H9 (cell line): Measurements from ENCODE around the gene ERCC4. TPM values are rescaled to one million over a fixed set of nuclear protein-coding genes. Genes with fewer than 3 reads are reported as not detected.

ENCODE experiments used
- DNase-seq: peaks from one replicate; pipeline ENCODE4 v3.0.0-alpha.2; 2017
- H2AFZ ChIP-seq: one replicate; pipeline ENCODE4 v1.6.1; 2013; ENCODE audit warnings: mild to moderate bottlenecking, low read length, control low read depth, moderate library complexity
- H2AK5ac ChIP-seq: 2 replicates; pipeline ENCODE4 v1.6.1; 2013; ENCODE audit warnings: low read length, control low read depth, mixed read lengths; ENCODE audit not compliant: insufficient read length
- H2BK120ac ChIP-seq: one replicate; pipeline ENCODE4 v1.6.1; 2013; ENCODE audit warnings: low read depth, mild to moderate bottlenecking, low read length, control low read depth, inconsistent platforms; ENCODE audit not compliant: poor library complexity, severe bottlenecking
- H2BK12ac ChIP-seq: 2 replicates; pipeline ENCODE4 v1.6.1; 2013; ENCODE audit warnings: low read length, control low read depth, mixed read lengths, low read depth; ENCODE audit not compliant: insufficient read length
- H2BK15ac ChIP-seq: 2 replicates; pipeline ENCODE4 v1.6.1; 2013; ENCODE audit warnings: low read depth, low read length, control low read depth
- H2BK20ac ChIP-seq: one replicate; pipeline ENCODE4 v1.6.1; 2013; ENCODE audit warnings: low read depth, mild to moderate bottlenecking, low read length, control low read depth, inconsistent platforms; ENCODE audit not compliant: poor library complexity, severe bottlenecking
- H2BK5ac ChIP-seq: 2 replicates; pipeline ENCODE4 v1.6.1; 2013; ENCODE audit warnings: low read length, control low read depth, mixed read lengths; ENCODE audit not compliant: insufficient read length
- H3K14ac ChIP-seq: 2 replicates; pipeline ENCODE4 v1.6.1; 2013; ENCODE audit warnings: low read length, control low read depth; ENCODE audit not compliant: insufficient read depth
- H3K18ac ChIP-seq: 2 replicates; pipeline ENCODE4 v1.6.1; 2013; ENCODE audit warnings: low read depth, mild to moderate bottlenecking, mixed read lengths, low read length, control low read depth; ENCODE audit not compliant: insufficient read length
- H3K23ac ChIP-seq: 2 replicates; pipeline ENCODE4 v1.6.1; 2013; ENCODE audit warnings: low read length, control low read depth, mixed read lengths, low read depth; ENCODE audit not compliant: insufficient read length
- H3K23me2 ChIP-seq: 2 replicates; pipeline ENCODE4 v1.6.1; 2013; ENCODE audit warnings: low read depth, mild to moderate bottlenecking, mixed read lengths, low read length, control low read depth; ENCODE audit not compliant: insufficient read length, poor library complexity, severe bottlenecking
- H3K27ac ChIP-seq: 2 replicates; pipeline ENCODE4 v1.5.1; 2013; ENCODE audit warnings: low read length, control low read depth, mixed read lengths, low read depth; ENCODE audit not compliant: insufficient read length
- H3K27me3 ChIP-seq: 2 replicates; pipeline ENCODE4 v1.6.1; 2013; ENCODE audit warnings: low read length, control low read depth, inconsistent platforms; ENCODE audit not compliant: insufficient read depth
- H3K4ac ChIP-seq: 2 replicates; pipeline ENCODE4 v1.6.1; 2013; ENCODE audit warnings: low read depth, mild to moderate bottlenecking, control low read depth, inconsistent platforms, low read length, moderate library complexity
- H3K4me1 ChIP-seq: 2 replicates; pipeline ENCODE4 v1.6.1; 2013; ENCODE audit warnings: low read length, control low read depth, inconsistent platforms; ENCODE audit not compliant: insufficient read depth
- H3K4me2 ChIP-seq: 2 replicates; pipeline ENCODE4 v1.6.1; 2013; ENCODE audit warnings: low read length, control low read depth, mixed read lengths; ENCODE audit not compliant: insufficient read length, insufficient read depth
- H3K56ac ChIP-seq: 2 replicates; pipeline ENCODE4 v1.6.1; 2013; ENCODE audit warnings: low read depth, mild to moderate bottlenecking, mixed read lengths, low read length, control low read depth; ENCODE audit not compliant: insufficient read length
- H3K79me1 ChIP-seq: 2 replicates; pipeline ENCODE4 v1.6.1; 2013; ENCODE audit warnings: low read depth, mild to moderate bottlenecking, moderate library complexity, low read length, control low read depth, inconsistent platforms; ENCODE audit not compliant: insufficient read depth, poor library complexity, severe bottlenecking
- H3K79me2 ChIP-seq: 2 replicates; pipeline ENCODE4 v1.6.1; 2013; ENCODE audit warnings: low read length, control low read depth, inconsistent platforms; ENCODE audit not compliant: insufficient read depth
- H3K9ac ChIP-seq: 2 replicates; pipeline ENCODE4 v1.6.1; 2013; ENCODE audit warnings: low read length, control low read depth, mixed read lengths; ENCODE audit not compliant: insufficient read length; ENCODE audit errors: extremely low read depth
- H3K9me3 ChIP-seq: one replicate; pipeline ENCODE4 v1.6.1; 2013; ENCODE audit warnings: low read depth, low read length, inconsistent platforms; ENCODE audit not compliant: control insufficient read depth
- H3T11ph ChIP-seq: one replicate; pipeline ENCODE4 v1.6.1; 2013; ENCODE audit warnings: mild to moderate bottlenecking, low read length, control low read depth, inconsistent platforms
- H4K20me1 ChIP-seq: one replicate; pipeline ENCODE4 v1.6.1; 2013; ENCODE audit not compliant: control insufficient read depth, insufficient read length, insufficient read depth
- H4K5ac ChIP-seq: 2 replicates; pipeline ENCODE4 v1.6.1; 2013; ENCODE audit warnings: low read depth, mild to moderate bottlenecking, mixed read lengths, low read length, control low read depth; ENCODE audit not compliant: insufficient read length
- H4K8ac ChIP-seq: replicated peaks from 2 replicates; pipeline ENCODE4 v1.6.1; 2013; ENCODE audit warnings: low read length, control low read depth, mixed read lengths, low read depth; ENCODE audit not compliant: insufficient read length
- H4K91ac ChIP-seq: 2 replicates; pipeline ENCODE4 v1.6.1; 2013; ENCODE audit warnings: low read depth, mild to moderate bottlenecking, moderate library complexity, mixed read lengths, low read length, control low read depth; ENCODE audit not compliant: insufficient read length
- H3K27ac Mint-ChIP-seq, 3 experiments: 2 replicates in 2 of 3; 3 replicates in 1 of 3; pipeline ENCODE4 v1.8.0; 2020 to 2021; ENCODE audit warnings: mixed read lengths in 3 of 3, mild to moderate bottlenecking in 1 of 3, moderate library complexity in 1 of 3
- H3K27me3 Mint-ChIP-seq: 2 replicates; pipeline ENCODE4 v1.8.0; 2021; ENCODE audit warnings: low read depth, mild to moderate bottlenecking, moderate library complexity, mixed read lengths
- H3K36me3 Mint-ChIP-seq, 3 experiments: 2 replicates in 2 of 3; 3 replicates in 1 of 3; pipeline ENCODE4 v1.8.0; 2020 to 2021; ENCODE audit warnings: low read depth in 3 of 3, mixed read lengths in 3 of 3; ENCODE audit not compliant: insufficient read depth in 1 of 3
- H3K4me1 Mint-ChIP-seq, 2 experiments: 2 replicates each; pipeline ENCODE4 v1.8.0; 2020; ENCODE audit warnings: mixed read lengths in 2 of 2
- H3K4me3 Mint-ChIP-seq, 2 experiments: 2 replicates in 1 of 2; 3 replicates in 1 of 2; pipeline ENCODE4 v1.8.0; 2020 to 2021; ENCODE audit warnings: mild to moderate bottlenecking in 2 of 2, mixed read lengths in 2 of 2, moderate library complexity in 1 of 2
- H3K9me3 Mint-ChIP-seq, 2 experiments: 2 replicates in 1 of 2; 3 replicates in 1 of 2; pipeline ENCODE4 v1.8.0; 2020; ENCODE audit warnings: mild to moderate bottlenecking in 2 of 2, mixed read lengths in 2 of 2, moderate library complexity in 1 of 2
- CTCF ChIP-seq: fragments of 200-600 bp; sonication (generic); conservative IDR thresholded peaks from 3 replicates; pipeline ENCODE4 v1.8.0; 2021; ENCODE audit warnings: antibody characterized with exemption, mild to moderate bottlenecking
- WGBS: extraction: QIAGEN DNeasy Blood & Tissue Kit; methylation state at CpG from one replicate; pipeline ENCODE4 v1.1.7; 2013; ENCODE audit warnings: missing lambda C conversion rate, low lambda C conversion rate, mixed read lengths; ENCODE audit not compliant: insufficient read length; ENCODE audit errors: extremely low coverage; 5-methylcytosine and 5-hydroxymethylcytosine counted together
- total RNA-seq: library from RNA; stranded (reverse); gene quantifications from 2 replicates; pipeline ENCODE4 v1.2.1, GENCODE V29; 2021

ERCC4 gene
- total RNA-seq, 1 experiment from 2014 or later = 15.6 TPM

GRCh38 chr16:13999895-14000425, 80.0 kb downstream of the ERCC4 start:
- H3K4me2 ChIP-seq = no peak overlapping the region
- no peak overlapping the region for H3K14ac ChIP-seq
- H3K9ac ChIP-seq = no peak overlapping the region
- H3K4me1 Mint-ChIP-seq = peaks cover 16 to 28% of the 10 kb centered on the region in 2 experiments
- H2BK12ac ChIP-seq = no peak overlapping the region
- no peak overlapping the region for H2AFZ ChIP-seq
- no peak overlapping the region for H3T11ph ChIP-seq
- no peak overlapping the region for H4K5ac ChIP-seq
- H2AK5ac ChIP-seq = no peak overlapping the region
- H4K91ac ChIP-seq = no peak overlapping the region
- H3K9me3 ChIP-seq = no peaks in the 10 kb centered on the region
- no peak overlapping the region for H4K8ac ChIP-seq
- H3K4me1 ChIP-seq = no peaks in the 10 kb centered on the region; the same call in 1 of the 2 replicates
- H3K27me3 ChIP-seq = no peaks in the 10 kb centered on the region
- no peak overlapping the region for H3K27ac ChIP-seq
- no peak for DNase-seq
- H3K79me2 ChIP-seq = no peaks in the 10 kb centered on the region
- no peaks in the 10 kb centered on the region; a peak in 1 of 7 replicates for H3K36me3 Mint-ChIP-seq
- H3K27me3 Mint-ChIP-seq = no peaks in the 10 kb centered on the region; the same call in 1 of the 2 replicates
- H3K18ac ChIP-seq = no peak overlapping the region
- WGBS = no CpG with 5 or more reads among the region's 12 CpGs
- H3K56ac ChIP-seq = no peak overlapping the region
- no peak overlapping the region for H2BK5ac ChIP-seq
- H3K27ac Mint-ChIP-seq = no peak overlapping the region
- H3K23ac ChIP-seq = no peak overlapping the region
- H3K23me2 ChIP-seq = no peaks in the 10 kb centered on the region
- H2BK20ac ChIP-seq = no peak overlapping the region
- no peak overlapping the region for H2BK120ac ChIP-seq
- no peaks in the 10 kb centered on the region for H3K79me1 ChIP-seq
- H3K9me3 Mint-ChIP-seq = no peaks in the 10 kb centered on the region
- H4K20me1 ChIP-seq = no peaks in the 10 kb centered on the region
- H2BK15ac ChIP-seq = no peak overlapping the region
- H3K4ac ChIP-seq = no peak overlapping the region
- TF ChIP-seq CTCF = no peak
- H3K4me3 Mint-ChIP-seq = no peak overlapping the region
